ENCODE data around the gene KRT31.
"Not testable (repeated sequence)": the region's sequence is repeated elsewhere in the genome, so short reads cannot be mapped to it uniquely, and the experiment has no call there.

Gene KRT31

DNA sequence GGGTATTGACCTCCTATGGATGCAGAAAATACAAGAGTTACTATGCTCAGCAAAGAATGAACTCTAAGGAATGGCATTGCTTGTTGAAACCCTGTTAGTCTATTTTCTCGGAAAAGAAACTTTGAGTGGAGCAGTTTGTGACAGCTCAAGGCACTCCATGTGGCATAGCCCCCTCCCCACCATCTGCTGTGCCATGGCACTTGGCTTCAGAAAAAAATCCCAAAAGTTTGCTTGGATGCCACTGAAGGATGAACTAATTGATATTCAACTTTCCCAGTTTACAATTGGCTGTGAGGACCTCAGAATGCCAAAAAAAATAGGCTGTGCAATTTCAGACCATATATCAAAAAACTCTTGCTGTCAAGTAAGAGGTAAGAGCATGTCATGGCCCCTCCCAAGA is 1.8 kb downstream of the KRT31 start (continued):
- TF ChIP-seq, protein P1, sequence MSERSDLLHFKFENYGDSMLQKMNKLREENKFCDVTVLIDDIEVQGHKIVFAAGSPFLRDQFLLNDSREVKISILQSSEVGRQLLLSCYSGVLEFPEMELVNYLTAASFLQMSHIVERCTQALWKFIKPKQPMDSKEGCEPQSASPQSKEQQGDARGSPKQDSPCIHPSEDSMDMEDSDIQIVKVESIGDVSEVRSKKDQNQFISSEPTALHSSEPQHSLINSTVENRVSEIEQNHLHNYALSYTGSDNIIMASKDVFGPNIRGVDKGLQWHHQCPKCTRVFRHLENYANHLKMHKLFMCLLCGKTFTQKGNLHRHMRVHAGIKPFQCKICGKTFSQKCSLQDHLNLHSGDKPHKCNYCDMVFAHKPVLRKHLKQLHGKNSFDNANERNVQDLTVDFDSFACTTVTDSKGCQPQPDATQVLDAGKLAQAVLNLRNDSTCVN (tag by site-specific recombination; optimal IDR thresholded peaks at IDR 0.05): no peak
- no peak for TF ChIP-seq ZBTB17 (tag by site-specific recombination; IDR thresholded peaks at IDR 0.05)
- TF ChIP-seq, protein P2, sequence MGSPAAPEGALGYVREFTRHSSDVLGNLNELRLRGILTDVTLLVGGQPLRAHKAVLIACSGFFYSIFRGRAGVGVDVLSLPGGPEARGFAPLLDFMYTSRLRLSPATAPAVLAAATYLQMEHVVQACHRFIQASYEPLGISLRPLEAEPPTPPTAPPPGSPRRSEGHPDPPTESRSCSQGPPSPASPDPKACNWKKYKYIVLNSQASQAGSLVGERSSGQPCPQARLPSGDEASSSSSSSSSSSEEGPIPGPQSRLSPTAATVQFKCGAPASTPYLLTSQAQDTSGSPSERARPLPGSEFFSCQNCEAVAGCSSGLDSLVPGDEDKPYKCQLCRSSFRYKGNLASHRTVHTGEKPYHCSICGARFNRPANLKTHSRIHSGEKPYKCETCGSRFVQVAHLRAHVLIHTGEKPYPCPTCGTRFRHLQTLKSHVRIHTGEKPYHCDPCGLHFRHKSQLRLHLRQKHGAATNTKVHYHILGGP (tag by site-specific recombination; IDR thresholded peaks at IDR 0.05): no peak
- no peak for TF ChIP-seq ZFP37 (tag by site-specific recombination; IDR thresholded peaks at IDR 0.05)
- no peak for TF ChIP-seq ZNF549 (tag by site-specific recombination; IDR thresholded peaks at IDR 0.05)

DNA sequence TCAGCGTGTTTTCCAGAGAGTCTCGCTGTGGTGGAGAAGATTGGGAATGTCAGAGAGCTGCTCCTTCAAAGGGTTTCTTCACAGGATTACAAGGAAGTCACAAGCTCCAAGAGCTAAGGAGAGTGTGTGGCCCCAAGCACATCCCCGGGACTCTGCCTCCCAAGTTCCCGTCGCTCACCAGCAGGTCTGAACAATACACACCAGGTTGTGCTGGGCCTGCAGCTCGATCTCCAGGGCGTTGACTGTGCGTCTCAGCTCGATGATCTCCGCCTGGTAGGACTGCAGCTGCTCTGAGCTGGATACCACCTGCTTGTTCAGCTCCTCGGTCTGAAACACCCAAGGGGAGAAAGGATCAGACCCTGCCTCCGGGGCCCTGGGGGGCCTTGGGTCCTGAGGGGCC is 2.4 kb downstream of the KRT31 start:
- H3K27ac ChIP-seq (ENCODE audit: extremely low read depth, low read depth, low read length); H3K4me1 ChIP-seq (ENCODE audit: control insufficient read depth, insufficient read depth, low read length); H3K4me3 ChIP-seq (ENCODE audit: low read depth, low read length); H3K36me3 ChIP-seq (ENCODE audit: control insufficient read depth in 2 of 2, insufficient read depth in 1 of 2, low read length in 2 of 2); H3K9me3 ChIP-seq (ENCODE audit: control insufficient read depth, insufficient read depth, low read depth, low read length); POLR2A ChIA-PET: not testable (repeated sequence)
- CTCF ChIA-PET: interaction anchor here (0.7 kb wide), 1 partner anchor 73 kb away, joined by 3 read pairs; no protein-coding TSS in a partner anchor

DNA sequence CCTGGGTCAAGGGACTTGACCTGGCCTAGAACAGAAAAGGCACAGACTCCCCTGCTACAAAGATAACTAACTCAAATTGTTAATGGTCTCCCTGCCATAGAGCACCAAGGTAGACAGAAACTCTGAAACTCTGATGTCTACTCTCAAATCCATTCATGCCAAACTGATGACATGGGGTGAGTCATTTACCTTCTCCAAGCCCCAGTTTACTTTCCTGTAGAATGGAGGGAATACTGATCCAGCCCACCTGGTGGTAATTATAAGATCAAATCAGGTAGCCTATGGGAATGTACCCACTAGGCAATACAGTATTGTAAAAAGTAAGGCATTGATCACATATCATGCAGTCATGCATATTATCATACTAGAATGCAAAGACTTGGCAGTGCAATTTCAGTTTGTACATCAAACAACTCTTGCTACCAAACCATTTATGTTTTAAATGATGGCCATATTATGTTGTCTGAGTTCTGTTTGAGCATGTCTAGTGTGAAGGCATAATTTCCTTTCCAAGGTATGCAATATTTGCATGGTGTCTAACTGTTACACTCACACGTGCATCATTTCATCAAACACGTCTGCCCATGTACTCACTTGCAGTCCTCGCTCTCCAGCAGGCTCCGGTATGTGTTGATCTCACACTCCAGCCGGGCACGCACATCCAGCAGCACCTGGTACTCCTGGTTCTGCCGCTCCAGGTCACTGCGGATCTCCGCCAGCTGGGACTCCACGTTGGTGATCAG is 3.0 kb downstream of the KRT31 start:
- Histone ChIP-seq H3K9me3 (ENCODE audit: control insufficient read depth, insufficient read depth, low read depth, low read length) (no peaks in the 10 kb centered on the region), H3K4me3 (ENCODE audit: low read depth, low read length) (no peak overlapping the region), H3K36me3 (ENCODE audit: control insufficient read depth in 2 of 2, insufficient read depth in 1 of 2, low read length in 2 of 2) (no peaks in the 10 kb centered on the region), H3K4me1 (ENCODE audit: control insufficient read depth, insufficient read depth, low read length) (peaks cover 6% of the 10 kb centered on the region; the same call in 1 of the 2 replicates), H3K27ac (ENCODE audit: extremely low read depth, low read depth, low read length) (no peak overlapping the region)
- TF ChIP-seq ZNF529 (tag by site-specific recombination; IDR thresholded peaks at IDR 0.05; ENCODE audit: insufficient replicate concordance): no peak
- TF ChIP-seq ZIC2 (tag by site-specific recombination; IDR thresholded peaks at IDR 0.05): no peak
- no peak for TF ChIP-seq ZNF654 (tag by site-specific recombination; IDR thresholded peaks at IDR 0.05; ENCODE audit: low read depth)
- no peak for TF ChIP-seq ZSCAN30 (tag by site-specific recombination; IDR thresholded peaks at IDR 0.05)
- ChIA-PET POLR2A (no interaction called here), CTCF (no interaction called here)

DNA sequence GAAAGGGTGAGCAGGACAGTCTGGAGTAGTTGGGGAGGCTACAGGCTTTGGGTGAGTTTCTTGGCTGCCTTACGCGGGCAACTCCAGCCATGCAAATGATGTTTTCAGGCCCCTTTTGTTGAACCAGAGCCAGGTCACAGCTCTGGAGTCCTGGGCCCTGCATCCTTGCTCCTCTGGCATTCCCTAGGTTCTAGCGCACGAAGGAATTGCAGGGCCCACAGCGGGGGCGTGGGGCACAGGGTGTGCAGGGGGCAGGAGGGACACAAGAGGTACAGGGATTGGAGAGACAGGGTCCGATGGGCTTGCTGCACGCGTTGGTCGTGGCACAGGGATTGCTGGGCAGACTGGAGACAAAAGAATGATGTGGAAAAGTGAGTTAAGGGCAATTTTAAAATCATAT is 3.6 kb downstream of the KRT31 start:
- POLR2A ChIA-PET: no interaction called here
- Histone ChIP-seq H3K9me3 (ENCODE audit: control insufficient read depth, insufficient read depth, low read depth, low read length) (no peaks in the 10 kb centered on the region), H3K4me1 (ENCODE audit: control insufficient read depth, insufficient read depth, low read length) (peaks cover 2% of the 10 kb centered on the region; the same call in 1 of the 2 replicates), H3K36me3 (ENCODE audit: control insufficient read depth in 2 of 2, insufficient read depth in 1 of 2, low read length in 2 of 2) (no peaks in the 10 kb centered on the region), H3K27ac (ENCODE audit: extremely low read depth, low read depth, low read length) (no peak overlapping the region), H3K4me3 (ENCODE audit: low read depth, low read length) (no peak overlapping the region)
- CTCF ChIA-PET: no interaction called here
- TF ChIP-seq, protein P3, sequence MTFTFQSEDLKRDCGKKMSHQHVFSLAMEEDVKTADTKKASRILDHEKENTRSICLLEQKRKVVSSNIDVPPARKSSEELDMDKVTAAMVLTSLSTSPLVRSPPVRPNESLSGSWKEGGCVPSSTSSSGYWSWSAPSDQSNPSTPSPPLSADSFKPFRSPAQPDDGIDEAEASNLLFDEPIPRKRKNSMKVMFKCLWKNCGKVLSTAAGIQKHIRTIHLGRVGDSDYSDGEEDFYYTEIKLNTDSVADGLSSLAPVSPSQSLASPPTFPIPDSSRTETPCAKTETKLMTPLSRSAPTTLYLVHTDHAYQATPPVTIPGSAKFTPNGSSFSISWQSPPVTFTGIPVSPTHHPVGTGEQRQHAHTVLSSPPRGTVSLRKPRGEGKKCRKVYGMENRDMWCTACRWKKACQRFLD (tag by site-specific recombination; IDR thresholded peaks at IDR 0.05): no peak
- TF ChIP-seq, protein P1 (tag by site-specific recombination; optimal IDR thresholded peaks at IDR 0.05): no peak
- TF ChIP-seq ZNF544 (tag by site-specific recombination; IDR thresholded peaks at IDR 0.05): no peak
- TF ChIP-seq SP2 (tag by site-specific recombination; IDR thresholded peaks at IDR 0.05): no peak
- TF ChIP-seq ZNF596 (tag by site-specific recombination; IDR thresholded peaks at IDR 0.05): no peak
- no peak for TF ChIP-seq ZNF514 (tag by site-specific recombination; IDR thresholded peaks at IDR 0.05)
- no peak for TF ChIP-seq ZXDB (tag by site-specific recombination; IDR thresholded peaks at IDR 0.05)
- TF ChIP-seq FEZF1 (tag by site-specific recombination; IDR thresholded peaks at IDR 0.05): no peak
- TF ChIP-seq, protein P4, sequence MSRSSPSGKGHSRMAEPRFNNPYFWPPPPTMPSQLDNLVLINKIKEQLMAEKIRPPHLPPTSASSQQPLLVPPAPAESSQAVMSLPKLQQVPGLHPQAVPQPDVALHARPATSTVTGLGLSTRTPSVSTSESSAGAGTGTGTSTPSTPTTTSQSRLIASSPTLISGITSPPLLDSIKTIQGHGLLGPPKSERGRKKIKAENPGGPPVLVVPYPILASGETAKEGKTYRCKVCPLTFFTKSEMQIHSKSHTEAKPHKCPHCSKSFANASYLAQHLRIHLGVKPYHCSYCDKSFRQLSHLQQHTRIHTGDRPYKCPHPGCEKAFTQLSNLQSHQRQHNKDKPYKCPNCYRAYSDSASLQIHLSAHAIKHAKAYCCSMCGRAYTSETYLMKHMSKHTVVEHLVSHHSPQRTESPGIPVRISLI (tag by site-specific recombination; IDR thresholded peaks at IDR 0.05): no peak
- TF ChIP-seq ZNF239 (tag by site-specific recombination; IDR thresholded peaks at IDR 0.05): no peak
- no peak for TF ChIP-seq ZNF843 (tag by site-specific recombination; IDR thresholded peaks at IDR 0.05)
- no peak for TF ChIP-seq ZNF121 (tag by site-specific recombination; IDR thresholded peaks at IDR 0.05)
- TF ChIP-seq, protein P5, sequence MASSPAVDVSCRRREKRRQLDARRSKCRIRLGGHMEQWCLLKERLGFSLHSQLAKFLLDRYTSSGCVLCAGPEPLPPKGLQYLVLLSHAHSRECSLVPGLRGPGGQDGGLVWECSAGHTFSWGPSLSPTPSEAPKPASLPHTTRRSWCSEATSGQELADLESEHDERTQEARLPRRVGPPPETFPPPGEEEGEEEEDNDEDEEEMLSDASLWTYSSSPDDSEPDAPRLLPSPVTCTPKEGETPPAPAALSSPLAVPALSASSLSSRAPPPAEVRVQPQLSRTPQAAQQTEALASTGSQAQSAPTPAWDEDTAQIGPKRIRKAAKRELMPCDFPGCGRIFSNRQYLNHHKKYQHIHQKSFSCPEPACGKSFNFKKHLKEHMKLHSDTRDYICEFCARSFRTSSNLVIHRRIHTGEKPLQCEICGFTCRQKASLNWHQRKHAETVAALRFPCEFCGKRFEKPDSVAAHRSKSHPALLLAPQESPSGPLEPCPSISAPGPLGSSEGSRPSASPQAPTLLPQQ (tag by site-specific recombination; IDR thresholded peaks at IDR 0.05): no peak
- no peak for TF ChIP-seq ZNF223 (tag by site-specific recombination; IDR thresholded peaks at IDR 0.05)

Data from HEK293 (cell line).